Lower leg skin (tissue), 3 donors: ENCODE measurements around the gene CSKMT.

ENCODE experiments used
- POLR2A ChIP-seq, 2 donors: fragments of 450-650 bp; IDR thresholded peaks; one replicate each; pipeline ENCODE4 v1.6.1; 2016 to 2017; ENCODE audit warnings: antibody characterized with exemption in 2 of 2, mild to moderate bottlenecking in 1 of 2, moderate library complexity in 1 of 2
- TF ChIP-seq, protein P1 (sequence below), 3 donors: fragments of 450-650 bp; IDR thresholded peaks; one replicate each; pipeline ENCODE4 v1.5.1; 2016; ENCODE audit warnings: antibody characterized with exemption in 3 of 3, mild to moderate bottlenecking in 3 of 3, moderate library complexity in 2 of 3

DNA sequence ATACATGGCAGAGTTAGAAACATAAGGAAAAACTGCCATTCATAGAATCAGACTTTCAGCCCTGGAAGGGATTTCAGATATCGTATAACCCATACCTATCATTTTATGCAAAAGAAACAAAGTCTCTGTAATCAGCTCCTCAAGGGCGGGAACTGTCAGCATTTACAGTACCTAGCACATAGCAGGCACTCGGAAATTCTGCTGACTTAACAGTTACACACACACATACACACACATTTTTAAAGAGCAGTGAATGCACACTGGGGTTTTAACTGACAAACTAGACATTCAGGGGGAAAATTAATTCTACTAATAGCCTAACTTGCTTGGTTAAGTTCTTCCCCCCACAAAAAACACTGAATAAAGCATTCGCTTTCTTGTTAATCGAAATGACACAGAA lies 51.1 kb downstream of the CSKMT start:
- TF ChIP-seq, protein P1, sequence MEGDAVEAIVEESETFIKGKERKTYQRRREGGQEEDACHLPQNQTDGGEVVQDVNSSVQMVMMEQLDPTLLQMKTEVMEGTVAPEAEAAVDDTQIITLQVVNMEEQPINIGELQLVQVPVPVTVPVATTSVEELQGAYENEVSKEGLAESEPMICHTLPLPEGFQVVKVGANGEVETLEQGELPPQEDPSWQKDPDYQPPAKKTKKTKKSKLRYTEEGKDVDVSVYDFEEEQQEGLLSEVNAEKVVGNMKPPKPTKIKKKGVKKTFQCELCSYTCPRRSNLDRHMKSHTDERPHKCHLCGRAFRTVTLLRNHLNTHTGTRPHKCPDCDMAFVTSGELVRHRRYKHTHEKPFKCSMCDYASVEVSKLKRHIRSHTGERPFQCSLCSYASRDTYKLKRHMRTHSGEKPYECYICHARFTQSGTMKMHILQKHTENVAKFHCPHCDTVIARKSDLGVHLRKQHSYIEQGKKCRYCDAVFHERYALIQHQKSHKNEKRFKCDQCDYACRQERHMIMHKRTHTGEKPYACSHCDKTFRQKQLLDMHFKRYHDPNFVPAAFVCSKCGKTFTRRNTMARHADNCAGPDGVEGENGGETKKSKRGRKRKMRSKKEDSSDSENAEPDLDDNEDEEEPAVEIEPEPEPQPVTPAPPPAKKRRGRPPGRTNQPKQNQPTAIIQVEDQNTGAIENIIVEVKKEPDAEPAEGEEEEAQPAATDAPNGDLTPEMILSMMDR (IDR thresholded peaks at IDR 0.05), result no peak
- TF ChIP-seq POLR2A (IDR thresholded peaks at IDR 0.05), result no peak
